ENCODE results near the gene SH3RF2.

- no peak for TF ChIP-seq POLR2A (IDR thresholded peaks at IDR 0.05)
- no peak for TF ChIP-seq CTCF (IDR thresholded peaks at IDR 0.05)
These were observed 89.3 kb downstream of the SH3RF2 start for GRCh38 chr5:146025681-146026080.
